ENCODE data around the gene FAM135A. TPM values are rescaled to one million over a fixed set of nuclear protein-coding genes. Genes with fewer than 3 reads are reported as not detected.
"Not testable (repeated sequence)": the region's sequence is repeated elsewhere in the genome, so short reads cannot be mapped to it uniquely, and the experiment has no call there.

FAM135A gene
- total RNA-seq, 1 donor from 2014 or later, result 11.4 TPM

- ATAC-seq, result no peak
- intact Hi-C loops (cut with DNase I), result no loop called here
- no peak for DNase-seq (ENCODE audit: missing footprints)
Observed at GRCh38 chr6:70510600-70510999, 97.3 kb downstream of the FAM135A start.

GRCh38 chr6:70518723-70519122 lies 105.4 kb downstream of the FAM135A start:
- intact Hi-C loops (cut with DNase I), result no loop called here
- no peak for ATAC-seq

DNA sequence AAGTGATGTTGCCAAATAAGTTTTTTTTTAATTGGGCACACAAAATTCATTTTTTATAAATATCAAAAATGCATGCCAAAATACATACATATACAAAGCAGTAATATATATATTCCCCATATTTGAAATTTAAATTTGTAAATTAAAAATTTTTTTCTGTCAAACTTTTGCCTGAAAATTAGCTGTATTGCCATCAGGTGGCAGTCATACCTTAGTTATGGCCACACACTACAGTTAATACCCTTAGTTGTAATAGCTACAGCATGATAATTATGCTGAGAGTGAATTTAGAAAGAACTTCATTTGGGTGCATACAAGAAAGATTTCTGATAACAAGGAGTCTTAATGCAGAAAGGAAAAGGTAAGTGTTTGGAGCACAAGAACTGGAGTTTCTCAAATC lies 107.3 kb downstream of the FAM135A start:
- intact Hi-C loops (cut with DNase I), result no loop called here
- ATAC-seq, result no peak

More at GRCh38 chr6:70518723-70519122, 105.4 kb downstream of the FAM135A start:
- no peak for DNase-seq (ENCODE audit: missing footprints)

GRCh38 chr6:70524721-70525286 lies 111.5 kb downstream of the FAM135A start:
- ATAC-seq (no peak), DNase-seq (ENCODE audit: missing footprints) (no peak)
- intact Hi-C loops (cut with DNase I), result no loop called here

More for the DNA sequence above, 107.3 kb downstream of the FAM135A start:
- no peak for DNase-seq (ENCODE audit: missing footprints)

DNA sequence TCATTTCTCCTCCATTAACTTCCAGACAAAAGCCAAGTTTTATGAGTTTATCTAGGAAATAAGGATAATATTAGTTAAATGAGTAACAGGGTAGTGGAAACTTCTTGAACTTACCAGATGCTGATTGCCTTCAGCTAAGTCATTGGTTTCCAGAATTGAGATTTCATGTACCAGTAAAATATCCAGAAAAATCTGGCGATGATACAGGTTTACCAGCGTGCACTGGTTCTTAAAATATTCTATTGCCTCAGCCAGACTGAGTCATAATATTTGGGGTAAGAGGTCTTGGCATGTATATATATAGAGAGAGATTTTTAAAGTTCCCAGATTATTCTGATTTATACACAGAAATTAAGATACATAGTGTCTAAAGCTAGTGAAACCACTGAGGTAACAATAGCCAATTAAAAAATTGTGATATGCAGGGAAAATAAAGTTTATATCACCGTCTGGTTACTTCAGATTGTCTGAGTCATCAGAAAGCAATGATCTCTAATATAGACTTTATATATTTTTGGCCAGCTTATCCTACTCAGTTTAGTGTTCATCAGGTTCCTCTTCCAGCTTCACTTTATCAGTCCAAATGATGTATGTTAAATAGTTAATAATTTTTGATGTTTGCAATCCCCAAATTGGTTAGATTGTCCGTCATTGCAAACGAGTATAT lies 113.9 kb downstream of the FAM135A start:
- DNase-seq (ENCODE audit: missing footprints), result no peak
- ATAC-seq, result no peak
- intact Hi-C loops (cut with DNase I), result no loop called here

- ATAC-seq, result no peak
- intact Hi-C loops (cut with DNase I), result no loop called here
- no peak for DNase-seq (ENCODE audit: missing footprints)
Observed at GRCh38 chr6:70530023-70530422, 116.7 kb downstream of the FAM135A start.

- DNase-seq (ENCODE audit: missing footprints) (no peak), ATAC-seq (no peak)
- intact Hi-C loops (cut with DNase I), result no loop called here
Observed at GRCh38 chr6:70531133-70531532, 117.8 kb downstream of the FAM135A start.

DNA sequence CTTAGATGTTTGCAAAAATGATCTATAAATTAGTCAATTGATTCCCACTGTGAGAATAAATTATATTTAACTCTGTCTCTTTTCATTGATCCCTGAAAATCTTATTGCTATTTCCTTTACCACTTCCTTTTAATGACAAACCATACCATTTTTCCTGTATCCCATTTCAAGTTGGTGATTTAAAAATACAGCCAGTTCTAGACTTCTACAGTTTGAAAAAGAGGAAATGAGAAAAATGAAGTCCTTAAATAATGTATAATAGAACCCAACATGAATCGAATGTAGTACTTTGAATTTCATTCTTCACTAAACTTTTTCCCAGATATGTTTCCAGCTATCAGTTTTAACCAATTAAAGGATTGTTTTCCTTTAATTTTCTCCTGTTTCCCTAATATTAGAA lies 124.0 kb downstream of the FAM135A start:
- intact Hi-C loops (cut with DNase I), result no loop called here
- ATAC-seq, result no peak
- DNase-seq (ENCODE audit: missing footprints), result no peak

GRCh38 chr6:70538376-70538775 lies 125.1 kb downstream of the FAM135A start:
- ATAC-seq (no peak), DNase-seq (ENCODE audit: missing footprints) (no peak)
- intact Hi-C loops (cut with DNase I), result no loop called here

- ATAC-seq (peak; percentile 54), DNase-seq (ENCODE audit: missing footprints) (no peak)
- intact Hi-C loops (cut with DNase I), result loop anchor here (5.0 to 10.0 kb wide), 3 partner anchors 335 to 465 kb away; partner anchors contain the start of gene B3GAT2
Observed at GRCh38 chr6:70547313-70547712, 134.0 kb downstream of the FAM135A start.

GRCh38 chr6:70547905-70548304 lies 134.6 kb downstream of the FAM135A start:
- ATAC-seq, result peak; percentile 52

GRCh38 chr6:70549327-70549726 lies 136.0 kb downstream of the FAM135A start:
- DNase-seq (ENCODE audit: missing footprints) (no peak), ATAC-seq (no peak)
- intact Hi-C loops (cut with DNase I), result loop anchor here (5.0 to 10.0 kb wide), 3 partner anchors 333 to 463 kb away; partner anchors contain the start of gene B3GAT2

More at GRCh38 chr6:70547905-70548304, 134.6 kb downstream of the FAM135A start:
- intact Hi-C loops (cut with DNase I), result loop anchor here (5.0 to 10.0 kb wide), 3 partner anchors 334 to 464 kb away; partner anchors contain the start of gene B3GAT2
- DNase-seq (ENCODE audit: missing footprints), result no peak

DNA sequence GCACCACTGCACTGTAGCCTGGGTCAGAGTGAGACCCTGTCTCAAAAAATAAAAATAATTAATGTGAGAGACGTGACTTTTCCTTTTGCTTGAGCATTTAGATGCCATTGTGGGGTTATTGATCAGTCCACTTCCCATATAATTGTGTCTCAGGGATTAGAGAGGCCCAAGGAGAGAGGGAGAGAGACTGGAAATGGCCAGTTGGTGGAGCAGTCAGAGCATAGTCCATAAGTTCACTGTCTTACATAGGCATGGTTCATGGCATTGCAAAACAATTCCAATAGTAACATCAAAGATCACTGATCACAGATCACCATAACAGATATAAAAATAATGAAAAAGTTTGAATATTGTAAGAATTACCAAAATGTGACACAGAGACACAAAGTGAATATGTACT lies 138.3 kb downstream of the FAM135A start:
- ATAC-seq (peak; percentile 47), DNase-seq (ENCODE audit: missing footprints) (no peak)
- intact Hi-C loops (cut with DNase I), result loop anchor here (5.0 kb wide), 1 partner anchor 116 kb away; the partner anchor contains the start of gene SMAP1

GRCh38 chr6:70552286-70552940 lies 139.1 kb downstream of the FAM135A start:
- ATAC-seq, result peak; percentile 91
- intact Hi-C loops (cut with DNase I), result loop anchor here (2.0 to 5.0 kb wide), 2 partner anchors 115 to 132 kb away; partner anchors contain the start of gene SMAP1
- DNase-seq (ENCODE audit: missing footprints), result not testable (repeated sequence)

DNA sequence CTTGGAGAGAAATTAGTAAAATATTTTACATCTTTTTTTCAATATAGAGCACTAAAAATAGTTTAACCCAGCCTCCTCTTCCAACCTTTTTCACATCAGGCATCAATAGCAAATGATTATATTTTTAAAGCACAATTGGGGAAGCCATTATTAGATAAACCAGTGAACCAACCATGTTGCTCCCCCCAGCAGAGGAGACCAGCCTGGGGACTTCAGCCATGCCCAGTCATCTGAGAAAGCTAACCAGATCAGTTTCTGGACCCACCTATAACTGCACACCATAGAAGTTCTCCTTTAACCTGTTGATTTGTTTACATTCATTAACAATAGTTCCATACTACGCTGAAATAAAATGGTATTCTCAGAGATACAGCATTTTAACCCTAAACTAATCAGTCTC lies 139.7 kb downstream of the FAM135A start:
- no peak for ATAC-seq
- intact Hi-C loops (cut with DNase I), result loop anchor here (2.0 to 5.0 kb wide), 2 partner anchors 114 to 132 kb away; partner anchors contain the start of gene SMAP1
- no peak for DNase-seq (ENCODE audit: missing footprints)

- ATAC-seq (no peak), DNase-seq (ENCODE audit: missing footprints) (no peak)
- intact Hi-C loops (cut with DNase I), result no loop called here
Observed at GRCh38 chr6:70557998-70558397, 144.7 kb downstream of the FAM135A start.

GRCh38 chr6:70562401-70562800 lies 149.1 kb downstream of the FAM135A start:
- intact Hi-C loops (cut with DNase I); DNase-seq (ENCODE audit: missing footprints): not testable (repeated sequence)

DNA sequence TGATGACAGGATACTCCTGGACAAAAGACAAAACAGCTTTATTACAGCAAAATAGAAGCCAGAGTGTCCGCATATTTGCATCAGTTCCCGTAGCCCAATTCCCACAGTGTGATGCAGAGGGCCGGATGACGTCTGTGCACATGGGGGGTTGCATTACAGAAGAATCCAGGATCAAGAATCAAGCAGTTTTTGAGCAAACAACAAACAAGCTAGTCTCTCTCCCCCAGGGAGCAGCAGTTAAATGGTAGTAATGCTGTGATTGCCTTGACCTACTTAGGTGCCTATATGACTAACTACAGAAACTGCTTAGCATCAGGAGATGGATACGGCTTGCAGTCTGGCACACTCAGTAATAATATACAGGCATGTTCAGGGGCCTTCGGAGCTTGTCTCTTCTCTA lies 150.2 kb downstream of the FAM135A start:
- DNase-seq (ENCODE audit: missing footprints), result no peak
- ATAC-seq, result no peak
- intact Hi-C loops (cut with DNase I), result no loop called here

More at GRCh38 chr6:70562401-70562800, 149.1 kb downstream of the FAM135A start:
- not testable (repeated sequence) for ATAC-seq

GRCh38 chr6:70566751-70567382 lies 153.6 kb downstream of the FAM135A start, which contains the start of gene SDHAF4:
TSS of gene SDHAF4 (plus strand) at chr6:70566930. CDS start at chr6:70566941, 11 bp downstream.
- intact Hi-C loops (cut with DNase I), result loop anchor here (5.0 kb wide), 2 partner anchors 100 to 120 kb away; partner anchors contain the start of gene SMAP1
- peak; percentile 98 for DNase-seq (ENCODE audit: missing footprints)

More at GRCh38 chr6:70566751-70567382, 153.6 kb downstream of the FAM135A start, which contains the start of gene SDHAF4:
- peak; percentile 99 for ATAC-seq

Measured in Right ventricle myocardium inferior (tissue), 1 donor.